HuH-7 (cell line): ENCODE results near the gene APCS.

Source experiments
- DNase-seq: peaks from one replicate; pipeline ENCODE4 v3.0.0; 2011; ENCODE audit warnings: low spot score

APCS gene

GRCh38 chr1:159587461-159587951 is at the start of gene APCS:
Gene APCS (plus strand): TSS chr1:159587826. CDS start chr1:159587922, 96 bp downstream.
- no peak for DNase-seq

GRCh38 chr1:159548126-159548525 is 39.5 kb upstream of the APCS start:
- DNase-seq = no peak

GRCh38 chr1:159554261-159554660 is 33.4 kb upstream of the APCS start:
- DNase-seq = no peak

- no peak for DNase-seq
These were observed 32.9 kb upstream of the APCS start for GRCh38 chr1:159554696-159555095.

GRCh38 chr1:159556931-159557369 is 30.7 kb upstream of the APCS start:
- no peak for DNase-seq

GRCh38 chr1:159560599-159560998 is 27.0 kb upstream of the APCS start:
- DNase-seq = no peak

GRCh38 chr1:159561497-159561896 is 26.1 kb upstream of the APCS start:
- no peak for DNase-seq

- DNase-seq = no peak
These were observed 24.9 kb upstream of the APCS start for GRCh38 chr1:159562680-159563079.

- DNase-seq = no peak
These were observed 10.2 kb upstream of the APCS start for GRCh38 chr1:159577446-159577845.

- no peak for DNase-seq
These were observed 7.3 kb upstream of the APCS start for GRCh38 chr1:159580340-159580739.

GRCh38 chr1:159581422-159581821 is 6.2 kb upstream of the APCS start:
- no peak for DNase-seq

GRCh38 chr1:159584536-159584935 is 3.1 kb upstream of the APCS start:
- no peak for DNase-seq

GRCh38 chr1:159591981-159592380 is 4.4 kb downstream of the APCS start:
- no peak for DNase-seq

- no peak for DNase-seq
These were observed 7.2 kb downstream of the APCS start for GRCh38 chr1:159594625-159595405.

GRCh38 chr1:159598196-159598595 is 10.6 kb downstream of the APCS start:
- no peak for DNase-seq

GRCh38 chr1:159600894-159601293 is 13.3 kb downstream of the APCS start:
- DNase-seq = no peak

GRCh38 chr1:159602501-159602999 is 14.9 kb downstream of the APCS start:
- DNase-seq = no peak

GRCh38 chr1:159612211-159612885 is 24.7 kb downstream of the APCS start:
- no peak for DNase-seq

GRCh38 chr1:159632922-159633321 is 45.3 kb downstream of the APCS start:
- no peak for DNase-seq
